ENCODE results near the gene C10orf95.

- TF ChIP-seq CTCF (tag by site-specific recombination; IDR thresholded peaks at IDR 0.05) (no peak), TCF7L2 (IDR thresholded peaks at IDR 0.05; ENCODE audit: borderline replicate concordance, low read depth, low read length) (no peak), ZNF768 (tag by site-specific recombination; IDR thresholded peaks at IDR 0.05) (no peak), REPIN1 (tag by site-specific recombination; IDR thresholded peaks at IDR 0.05; ENCODE audit: low read depth) (no peak), ZNF660 (tag by site-specific recombination; IDR thresholded peaks at IDR 0.05) (no peak), YY1 (tag by site-specific recombination; IDR thresholded peaks at IDR 0.05) (no peak), PRDM2 (tag by site-specific recombination; IDR thresholded peaks at IDR 0.05; ENCODE audit: borderline replicate concordance) (no peak)
Measured at GRCh38 chr10:102408131-102408727, 43.1 kb downstream of the C10orf95 start.
